ENCODE results near the gene IL23R.

IL23R gene

DNA sequence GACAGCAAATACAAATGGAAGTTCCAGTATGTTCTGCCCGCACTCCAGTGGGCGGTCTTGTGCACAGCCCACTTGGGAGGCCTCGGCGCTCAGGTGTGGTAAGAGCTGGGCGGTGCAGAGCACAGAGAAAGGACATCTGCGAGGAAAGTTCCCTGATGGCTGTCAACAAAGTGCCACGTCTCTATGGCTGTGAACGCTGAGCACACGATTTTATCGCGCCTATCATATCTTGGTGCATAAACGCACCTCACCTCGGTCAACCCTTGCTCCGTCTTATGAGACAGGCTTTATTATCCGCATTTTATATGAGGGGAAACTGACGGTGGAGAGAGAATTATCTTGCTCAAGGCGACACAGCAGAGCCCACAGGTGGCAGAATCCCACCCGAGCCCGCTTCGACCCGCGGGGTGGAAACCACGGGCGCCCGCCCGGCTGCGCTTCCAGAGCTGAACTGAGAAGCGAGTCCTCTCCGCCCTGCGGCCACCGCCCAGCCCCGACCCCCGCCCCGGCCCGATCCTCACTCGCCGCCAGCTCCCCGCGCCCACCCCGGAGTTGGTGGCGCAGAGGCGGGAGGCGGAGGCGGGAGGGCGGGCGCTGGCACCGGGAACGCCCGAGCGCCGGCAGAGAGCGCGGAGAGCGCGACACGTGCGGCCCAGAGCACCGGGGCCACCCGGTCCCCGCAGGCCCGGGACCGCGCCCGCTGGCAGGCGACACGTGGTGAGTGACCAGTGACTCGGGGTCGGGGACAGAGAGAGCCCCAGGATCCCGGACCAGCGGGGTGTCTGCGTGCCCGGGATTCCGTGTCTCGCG lies 141.2 kb downstream of the IL23R start, which contains the start of gene IL12RB2:
TSS of gene IL12RB2 (plus strand) at position 623 of the 810 bp plus-strand sequence. CDS start 12,496 bp downstream, outside the sequence.
- DNase-seq: peak; percentile 25

DNA sequence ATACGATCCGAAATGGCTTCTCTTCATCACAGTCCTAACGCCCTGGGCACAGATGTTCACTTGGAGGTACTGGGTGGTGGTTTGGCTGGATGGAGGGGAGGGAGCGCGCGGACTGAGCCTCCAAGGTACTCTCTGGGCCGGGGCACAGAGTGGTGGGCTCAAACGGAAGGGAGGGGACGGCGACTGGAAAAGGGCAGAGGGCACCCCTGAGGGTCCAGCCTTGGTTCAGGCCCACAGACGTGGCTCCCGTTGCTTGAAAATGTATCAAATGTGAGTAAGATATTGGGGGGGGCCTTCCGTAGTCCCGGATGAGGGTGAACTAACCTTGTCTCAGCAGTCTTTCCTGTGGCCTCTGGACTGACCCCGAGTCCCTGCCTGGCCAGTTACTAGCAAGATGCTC lies 141.9 kb downstream of the IL23R start:
- DNase-seq: no peak

Measured in NCI-H524 treated with DMSO at 0.1 percent for 48 hours (cell line).